ENCODE results near the gene LRRC8B. TPM values are rescaled to one million over a fixed set of nuclear protein-coding genes. Genes with fewer than 3 reads are reported as not detected.
"Not testable (repeated sequence)": the region's sequence is repeated elsewhere in the genome, so short reads cannot be mapped to it uniquely, and the experiment has no call there.

Gene LRRC8B
- total RNA-seq, 1 donor from 2014 or later, result 12.5 TPM

DNA sequence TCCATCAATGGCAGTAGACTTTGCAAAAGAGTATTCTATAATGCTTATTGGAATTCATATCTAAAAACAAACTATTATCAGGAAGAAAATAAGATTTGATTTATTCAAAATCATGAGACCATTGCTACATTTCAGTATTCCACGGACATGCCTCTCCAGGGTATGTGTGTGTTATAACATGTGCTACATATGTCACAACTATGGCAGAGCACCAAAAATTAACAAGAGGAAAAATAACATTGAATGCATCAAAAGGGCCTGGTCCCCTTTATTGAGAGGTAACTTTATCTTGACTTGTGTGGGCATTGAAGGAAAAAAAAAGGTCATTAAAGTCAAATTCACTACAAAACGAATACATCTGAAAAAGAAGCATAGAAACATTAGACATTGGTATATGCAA, 22.6 kb upstream of the LRRC8B start:
- no peak overlapping the region for H3K27ac Mint-ChIP-seq
- DNase-seq (ENCODE audit: low spot score in 2 of 2, unreplicated experiment in 2 of 2), result no peak
- peaks cover 18% of the 10 kb centered on the region for H3K27me3 Mint-ChIP-seq (ENCODE audit: low read depth)
- no peaks in the 10 kb centered on the region for H3K4me1 Mint-ChIP-seq
- peaks cover 4% of the 10 kb centered on the region for H3K9me3 Mint-ChIP-seq
- H3K4me3 Mint-ChIP-seq, result no peak overlapping the region
- H3K36me3 Mint-ChIP-seq, result no peaks in the 10 kb centered on the region
- no peak for TF ChIP-seq CTCF (IDR thresholded peaks at IDR 0.05; ENCODE audit: unreplicated experiment)

- Mint-ChIP-seq H3K36me3 (no peaks in the 10 kb centered on the region), H3K27me3 (ENCODE audit: low read depth) (peaks cover 19% of the 10 kb centered on the region), H3K4me3 (no peak overlapping the region), H3K9me3 (peaks cover 13% of the 10 kb centered on the region), H3K4me1 (no peaks in the 10 kb centered on the region), H3K27ac (no peak overlapping the region)
- DNase-seq (ENCODE audit: low spot score in 2 of 2, unreplicated experiment in 2 of 2), result no peak
- TF ChIP-seq CTCF (IDR thresholded peaks at IDR 0.05; ENCODE audit: unreplicated experiment), result no peak
These were observed 21.7 kb upstream of the LRRC8B start for GRCh38 chr1:89502895-89503294.

- Mint-ChIP-seq H3K4me1 (no peaks in the 10 kb centered on the region), H3K27ac (no peak overlapping the region), H3K4me3 (no peak overlapping the region), H3K27me3 (ENCODE audit: low read depth) (peaks cover 19% of the 10 kb centered on the region), H3K9me3 (peaks cover 19% of the 10 kb centered on the region), H3K36me3 (no peaks in the 10 kb centered on the region)
- no peak for DNase-seq (ENCODE audit: low spot score in 2 of 2, unreplicated experiment in 2 of 2)
- TF ChIP-seq CTCF (IDR thresholded peaks at IDR 0.05; ENCODE audit: unreplicated experiment), result no peak
These were observed 20.9 kb upstream of the LRRC8B start for GRCh38 chr1:89503690-89504089.

DNA sequence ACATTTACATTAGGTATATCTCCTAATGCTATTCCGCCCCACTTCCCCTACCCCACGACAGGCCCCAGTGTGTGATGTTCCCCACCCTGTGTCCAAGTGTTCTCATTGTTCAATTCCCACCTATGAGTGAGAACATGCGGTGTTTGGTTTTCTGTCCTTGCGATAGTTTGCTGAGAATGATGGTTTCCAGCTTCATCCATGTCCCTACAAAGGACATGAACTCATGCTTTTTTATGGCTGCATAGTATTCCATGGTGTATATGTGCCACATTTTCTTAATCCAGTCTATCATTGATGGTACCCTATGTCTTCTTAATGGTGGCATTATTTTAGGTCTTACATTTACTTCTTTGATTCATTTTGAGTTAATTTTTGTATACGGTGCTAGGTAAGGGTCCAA, 14.6 kb upstream of the LRRC8B start:
- not testable (repeated sequence) for DNase-seq (ENCODE audit: low spot score in 2 of 2, unreplicated experiment in 2 of 2); H3K27me3 Mint-ChIP-seq (ENCODE audit: low read depth); H3K4me3 Mint-ChIP-seq; H3K27ac Mint-ChIP-seq; H3K36me3 Mint-ChIP-seq; H3K4me1 Mint-ChIP-seq
- H3K9me3 Mint-ChIP-seq, result peaks cover 52% of the 10 kb centered on the region

GRCh38 chr1:89512996-89513720, 11.5 kb upstream of the LRRC8B start:
- Mint-ChIP-seq H3K4me1 (peaks cover 2% of the 10 kb centered on the region), H3K27me3 (ENCODE audit: low read depth) (no peaks in the 10 kb centered on the region), H3K4me3 (no peak overlapping the region), H3K36me3 (no peaks in the 10 kb centered on the region), H3K27ac (no peak overlapping the region), H3K9me3 (peaks cover 37% of the 10 kb centered on the region)
- TF ChIP-seq CTCF (IDR thresholded peaks at IDR 0.05; ENCODE audit: unreplicated experiment), result no peak
- DNase-seq (ENCODE audit: low spot score in 2 of 2, unreplicated experiment in 2 of 2), result no peak

DNA sequence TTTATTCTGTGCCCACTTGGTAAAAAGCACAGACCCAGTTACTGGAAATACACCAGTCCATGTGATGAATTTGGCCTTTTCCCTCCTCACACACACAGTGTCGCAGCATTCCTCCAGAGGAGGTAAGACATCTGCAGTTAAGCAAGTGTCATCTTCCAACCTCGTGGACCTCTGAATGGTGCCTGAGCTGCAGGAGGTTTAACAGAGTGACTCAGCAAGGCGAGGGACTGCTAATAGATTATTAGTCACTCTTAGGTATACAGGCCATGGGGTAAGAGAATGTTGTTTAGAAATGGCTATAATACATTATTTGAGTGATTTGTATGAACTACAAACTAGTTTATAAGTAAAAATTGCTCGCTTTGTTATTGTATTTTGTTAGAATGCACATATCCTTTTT, 8.6 kb upstream of the LRRC8B start:
- Mint-ChIP-seq H3K36me3 (no peaks in the 10 kb centered on the region), H3K4me3 (no peak overlapping the region), H3K9me3 (peaks cover 19% of the 10 kb centered on the region), H3K27me3 (ENCODE audit: low read depth) (no peaks in the 10 kb centered on the region), H3K27ac (no peak overlapping the region), H3K4me1 (peaks cover 7% of the 10 kb centered on the region)
- DNase-seq (ENCODE audit: low spot score in 2 of 2, unreplicated experiment in 2 of 2), result no peak
- no peak for TF ChIP-seq CTCF (IDR thresholded peaks at IDR 0.05; ENCODE audit: unreplicated experiment)

Measured in mesothelial cell of epicardium (in vitro differentiated cells).